DOHH2 (cell line): ENCODE measurements around the gene SURF1.

Experiments used
- H3F3A ChIP-seq: fragments of 200-600 bp; sonication (generic), shearing (Covaris generic); 2 replicates; pipeline ENCODE4 v1.6.0; 2016; ENCODE audit warnings: antibody characterized with exemption, mild to moderate bottlenecking; ENCODE audit not compliant: control insufficient read depth, insufficient read depth
- H3K27ac ChIP-seq: fragments of 200-600 bp; sonication (generic); 2 replicates; pipeline ENCODE4 v1.5.1; 2014; ENCODE audit warnings: low read depth, mild to moderate bottlenecking, low read length, moderate library complexity
- H3K27me3 ChIP-seq: fragments of 200-600 bp; sonication (generic); 2 replicates; pipeline ENCODE4 v1.6.1; 2014; ENCODE audit warnings: mild to moderate bottlenecking, low read length, mixed read lengths; ENCODE audit not compliant: control insufficient read depth
- H3K36me3 ChIP-seq: fragments of 200-600 bp; sonication (generic); 2 replicates; pipeline ENCODE4 v1.6.1; 2014; ENCODE audit warnings: mild to moderate bottlenecking, low read length, moderate library complexity, mixed read lengths; ENCODE audit not compliant: control insufficient read depth
- H3K4me1 ChIP-seq: fragments of 200-600 bp; sonication (generic); 2 replicates; pipeline ENCODE4 v1.6.1; 2014; ENCODE audit warnings: mild to moderate bottlenecking, low read length, mixed read lengths; ENCODE audit not compliant: control insufficient read depth
- H3K4me2 ChIP-seq: fragments of 200-600 bp; sonication (generic); 2 replicates; pipeline ENCODE4 v1.6.0; 2014; ENCODE audit warnings: mild to moderate bottlenecking, low read length, moderate library complexity
- H3K4me3 ChIP-seq: fragments of 200-600 bp; sonication (generic); 2 replicates; pipeline ENCODE4 v1.5.1; 2014; ENCODE audit warnings: mild to moderate bottlenecking, low read length, mixed read lengths
- H3K79me2 ChIP-seq: fragments of 200-600 bp; sonication (generic); 2 replicates; pipeline ENCODE4 v1.6.1; 2014; ENCODE audit warnings: mild to moderate bottlenecking, low read length, mixed read lengths; ENCODE audit not compliant: control insufficient read depth
- H3K9me2 ChIP-seq: fragments of 200-600 bp; sonication (generic); replicated peaks from 2 replicates; pipeline ENCODE4 v1.6.1; 2014; ENCODE audit warnings: mild to moderate bottlenecking, low read length, mixed read lengths; ENCODE audit not compliant: control insufficient read depth
- H3K9me3 ChIP-seq: fragments of 200-600 bp; sonication (generic); 2 replicates; pipeline ENCODE4 v1.6.1; 2014; ENCODE audit warnings: antibody characterized with exemption, low read length, mixed read lengths; ENCODE audit not compliant: control insufficient read depth, insufficient read depth
- H4K20me1 ChIP-seq: fragments of 200-600 bp; sonication (generic); 2 replicates; pipeline ENCODE4 v1.6.0; 2014; ENCODE audit warnings: low read depth, mild to moderate bottlenecking, antibody characterized with exemption, low read length, moderate library complexity; ENCODE audit not compliant: control insufficient read depth, insufficient read depth
- CTCF ChIP-seq: fragments of 200-600 bp; sonication (generic); IDR thresholded peaks from one replicate; pipeline ENCODE4 v1.5.1; 2014; ENCODE audit warnings: antibody characterized with exemption, mild to moderate bottlenecking, low read depth, low read length; ENCODE audit not compliant: poor library complexity, severe bottlenecking
- EZH2phosphoT487 ChIP-seq: fragments of 200-600 bp; sonication (generic); IDR thresholded peaks from 2 replicates; pipeline ENCODE4 v1.6.1; 2017; ENCODE audit warnings: borderline replicate concordance, mild to moderate bottlenecking, antibody characterized with exemption, low read length, moderate library complexity, mixed read lengths

The SURF1 gene

GRCh38 chr9:133341369-133342068 lies 14.8 kb downstream of the SURF1 start:
- Histone ChIP-seq H3K27ac (no peak overlapping the region), H4K20me1 (no peaks in the 10 kb centered on the region), H3K4me1 (peaks cover 42% of the 10 kb centered on the region), H3K9me3 (no peaks in the 10 kb centered on the region), H3F3A (peaks cover 16% of the 10 kb centered on the region), H3K4me3 (no peak overlapping the region), H3K4me2 (0 out of 2 replicates have a peak overlapping the region, but pooled peaks have one; percentile 58), H3K27me3 (no peaks in the 10 kb centered on the region), H3K79me2 (peaks cover 19% of the 10 kb centered on the region), H3K9me2 (no peaks in the 10 kb centered on the region), H3K36me3 (peaks cover 80% of the 10 kb centered on the region)
- no peak for TF ChIP-seq EZH2phosphoT487
- no peak for TF ChIP-seq CTCF

- no peaks in the 10 kb centered on the region for H4K20me1 ChIP-seq
- H3K4me1 ChIP-seq, result peaks cover 41% of the 10 kb centered on the region
- H3F3A ChIP-seq, result peaks cover 16% of the 10 kb centered on the region
- peaks cover 13% of the 10 kb centered on the region for H3K79me2 ChIP-seq
- H3K9me3 ChIP-seq, result no peaks in the 10 kb centered on the region
- no peak overlapping the region for H3K27ac ChIP-seq
- peak overlapping the region; percentile 37; the same call in 1 of the 2 replicates for H3K4me3 ChIP-seq
- no peak for TF ChIP-seq EZH2phosphoT487
- TF ChIP-seq CTCF, result no peak
- no peaks in the 10 kb centered on the region for H3K27me3 ChIP-seq
- H3K9me2 ChIP-seq, result no peaks in the 10 kb centered on the region
- peak overlapping the region; percentile 58 for H3K4me2 ChIP-seq
- H3K36me3 ChIP-seq, result peaks cover 74% of the 10 kb centered on the region
These were observed 15.4 kb downstream of the SURF1 start for GRCh38 chr9:133340916-133341315.

- H3K4me3 ChIP-seq, result peak overlapping the region; percentile 37
- peak overlapping the region; percentile 58 for H3K4me2 ChIP-seq
- peaks cover 41% of the 10 kb centered on the region for H3K4me1 ChIP-seq
- TF ChIP-seq CTCF, result no peak
- TF ChIP-seq EZH2phosphoT487, result no peak
- H3K27ac ChIP-seq, result peak overlapping the region; percentile 33; the same call in 1 of the 2 replicates
- H3K9me2 ChIP-seq, result no peaks in the 10 kb centered on the region
- no peaks in the 10 kb centered on the region; the same call in 1 of the 2 replicates for H4K20me1 ChIP-seq
- peaks cover 16% of the 10 kb centered on the region for H3F3A ChIP-seq
- no peaks in the 10 kb centered on the region for H3K9me3 ChIP-seq
- H3K79me2 ChIP-seq, result peaks cover 13% of the 10 kb centered on the region
- H3K36me3 ChIP-seq, result peaks cover 68% of the 10 kb centered on the region
- no peaks in the 10 kb centered on the region for H3K27me3 ChIP-seq
These were observed 16.0 kb downstream of the SURF1 start for GRCh38 chr9:133340256-133340655.
